Hepatocyte (in vitro differentiated cells): ENCODE measurements around the gene DCST2. TPM values are rescaled to one million over a fixed set of nuclear protein-coding genes. Genes with fewer than 3 reads are reported as not detected.

ENCODE experiments used
- DNase-seq: peaks from one replicate; pipeline ENCODE4 v3.0.0-alpha.2; 2016; ENCODE audit warnings: low spot score
- H2AFZ ChIP-seq: fragments of 200-600 bp; sonication (generic); 2 replicates; pipeline ENCODE4 v1.6.0; 2016; ENCODE audit warnings: antibody characterized with exemption, mild to moderate bottlenecking
- H3K27ac ChIP-seq: fragments of 200-600 bp; sonication (generic); 2 replicates; pipeline ENCODE4 v1.5.1; 2016; ENCODE audit warnings: mild to moderate bottlenecking
- H3K27me3 ChIP-seq: fragments of 200-600 bp; sonication (generic); 2 replicates; pipeline ENCODE4 v1.6.1; 2016
- H3K36me3 ChIP-seq: fragments of 200-600 bp; sonication (generic); replicated peaks from 2 replicates; pipeline ENCODE4 v1.5.1; 2016; ENCODE audit warnings: low read depth; ENCODE audit not compliant: insufficient read depth
- H3K4me1 ChIP-seq: fragments of 200-600 bp; sonication (generic); 2 replicates; pipeline ENCODE4 v1.5.1; 2016; ENCODE audit warnings: mild to moderate bottlenecking, moderate library complexity; ENCODE audit not compliant: insufficient read depth
- H3K4me2 ChIP-seq: fragments of 200-600 bp; sonication (generic); 2 replicates; pipeline ENCODE4 v1.6.0; 2016
- H3K4me3 ChIP-seq: fragments of 200-600 bp; sonication (generic); 2 replicates; pipeline ENCODE4 v1.5.1; 2016; ENCODE audit warnings: mild to moderate bottlenecking
- H3K79me2 ChIP-seq: fragments of 200-600 bp; sonication (generic); 2 replicates; pipeline ENCODE4 v1.6.0; 2017; ENCODE audit warnings: mild to moderate bottlenecking
- H3K9me2 ChIP-seq: fragments of 200-600 bp; sonication (generic); replicated peaks from 2 replicates; pipeline ENCODE4 v1.6.0; 2017; ENCODE audit warnings: mild to moderate bottlenecking; ENCODE audit not compliant: insufficient read depth
- H3K9me3 ChIP-seq: fragments of 200-600 bp; sonication (generic); 2 replicates; pipeline ENCODE4 v1.5.1; 2016; ENCODE audit warnings: low read depth, mild to moderate bottlenecking
- H4K20me1 ChIP-seq: fragments of 200-600 bp; sonication (generic); 2 replicates; pipeline ENCODE4 v1.6.0; 2016; ENCODE audit warnings: mild to moderate bottlenecking; ENCODE audit not compliant: insufficient read depth, poor library complexity, severe bottlenecking
- CTCF ChIP-seq: fragments of 200-600 bp; sonication (generic); IDR thresholded peaks from 2 replicates; pipeline ENCODE4 v1.5.1; 2016; ENCODE audit warnings: antibody characterized with exemption, mild to moderate bottlenecking; ENCODE audit not compliant: poor library complexity
- EZH2 ChIP-seq: fragments of 200-600 bp; sonication (generic); IDR thresholded peaks from 2 replicates; pipeline ENCODE4 v1.6.1; 2016; ENCODE audit warnings: antibody characterized with exemption, mild to moderate bottlenecking, borderline replicate concordance
- EZH2phosphoT487 ChIP-seq: fragments of 200-600 bp; sonication (generic); IDR thresholded peaks from one replicate; pipeline ENCODE4 v1.6.1; 2018; ENCODE audit warnings: antibody characterized with exemption, mild to moderate bottlenecking, low read depth, moderate library complexity; ENCODE audit not compliant: unreplicated experiment, severe bottlenecking
- WGBS: methylation state at CpG from one replicate; pipeline ENCODE4 v1.1.6; 2016; ENCODE audit warnings: low lambda C conversion rate; ENCODE audit errors: missing lambda C conversion rate; 5-methylcytosine and 5-hydroxymethylcytosine counted together
- polyA plus RNA-seq: library from polyadenylated mRNA; unstranded; fragments of >200 nt; fragmentation: Nextera tagmentation; extraction: Ambion mirVana; gene quantifications from 2 replicates; pipeline ENCODE4 v1.2.1, GENCODE V29; 2016
- total RNA-seq: library from RNA; depleted of rRNA; stranded (reverse); fragments of >200 nt; gene quantifications from 2 replicates; pipeline ENCODE4 v1.2.3, GENCODE V29; 2014

DCST2 gene
- total and polyA plus RNA-seq, 2 experiments from 2014 or later: 0.47 to 1.6 TPM

GRCh38 chr1:155000411-155000725, 33.2 kb downstream of the DCST2 start:
- H3K9me3 ChIP-seq: no peaks in the 10 kb centered on the region
- no peak overlapping the region for H2AFZ ChIP-seq
- TF ChIP-seq EZH2 (no peak), CTCF (no peak), EZH2phosphoT487 (no peak)
- H3K27me3 ChIP-seq: no peaks in the 10 kb centered on the region
- no peaks in the 10 kb centered on the region for H3K9me2 ChIP-seq
- no peaks in the 10 kb centered on the region for H3K36me3 ChIP-seq
- no peak for DNase-seq
- H3K4me3 ChIP-seq: peak overlapping the region; percentile 43
- WGBS: 2% methylated on average over 9 of the region's 13 CpGs
- H4K20me1 ChIP-seq: peaks cover 10% of the 10 kb centered on the region
- H3K4me2 ChIP-seq: peak overlapping the region; percentile 92
- H3K27ac ChIP-seq: peak overlapping the region; percentile 98
- H3K4me1 ChIP-seq: peaks cover 11% of the 10 kb centered on the region
- peaks cover 30% of the 10 kb centered on the region for H3K79me2 ChIP-seq

GRCh38 chr1:154999571-155000410, 33.8 kb downstream of the DCST2 start:
- H3K4me1 ChIP-seq: peaks cover 11% of the 10 kb centered on the region
- H3K9me2 ChIP-seq: no peaks in the 10 kb centered on the region
- peak overlapping the region; percentile 43 for H3K4me3 ChIP-seq
- no peaks in the 10 kb centered on the region for H3K36me3 ChIP-seq
- no peaks in the 10 kb centered on the region for H3K9me3 ChIP-seq
- H3K4me2 ChIP-seq: peak overlapping the region; percentile 92
- no peaks in the 10 kb centered on the region for H3K27me3 ChIP-seq
- WGBS: 3% methylated on average over 25 of the region's 50 CpGs
- H4K20me1 ChIP-seq: peaks cover 8% of the 10 kb centered on the region
- peak; percentile 76 for DNase-seq
- H3K79me2 ChIP-seq: peaks cover 24% of the 10 kb centered on the region
- TF ChIP-seq EZH2phosphoT487: no peak
- TF ChIP-seq EZH2: no peak
- no peak for TF ChIP-seq CTCF
- H2AFZ ChIP-seq: peak overlapping the region; percentile 26
- peak overlapping the region; percentile 98 for H3K27ac ChIP-seq

- Histone ChIP-seq H3K36me3 (no peaks in the 10 kb centered on the region), H3K4me3 (peak overlapping the region; percentile 43), H3K4me1 (peaks cover 11% of the 10 kb centered on the region), H3K79me2 (peaks cover 16% of the 10 kb centered on the region), H3K9me2 (no peaks in the 10 kb centered on the region), H3K27me3 (no peaks in the 10 kb centered on the region), H3K27ac (peak overlapping the region; percentile 98), H4K20me1 (no peaks in the 10 kb centered on the region), H2AFZ (peak overlapping the region; percentile 3), H3K9me3 (no peaks in the 10 kb centered on the region), H3K4me2 (peak overlapping the region; percentile 92)
- TF ChIP-seq EZH2phosphoT487: no peak
- no peak for TF ChIP-seq EZH2
- TF ChIP-seq CTCF: peak; percentile 95
- 20% methylated on average over 34 of the region's 40 CpGs for WGBS
- peak; percentile 78 for DNase-seq
Observed at GRCh38 chr1:154998818-154999570, 34.6 kb downstream of the DCST2 start.
